CD4-positive, alpha-beta T cell (primary cell): ENCODE data around the gene IGSF10. TPM values are rescaled to one million over a fixed set of nuclear protein-coding genes. Genes with fewer than 3 reads are reported as not detected.

ENCODE experiments used
- ATAC-seq: fragments of 200-7000 bp; cut with Tn5 transposase; one replicate; pipeline ENCODE4 v1.10.0; 2022; ENCODE audit warnings: mild to moderate bottlenecking; ENCODE audit not compliant: poor library complexity
- CTCF ChIA-PET: fragments of 350-600 bp; sonication (Branson Sonifier 250); formaldehyde crosslinking; loops from one replicate; lab custom pipeline; 2021; ENCODE audit warnings: antibody characterized with exemption, inconsistent platforms; lab: Charles Lee
- POLR2A ChIA-PET: fragments of 350-600 bp; sonication (Branson Sonifier 250); formaldehyde crosslinking; loops from one replicate; lab custom pipeline; 2021; ENCODE audit warnings: antibody characterized with exemption, inconsistent platforms; lab: Charles Lee
- DNase-seq, 14 experiments: peaks; one replicate each; pipeline ENCODE4 v3.0.0-alpha.2; 2013 to 2020; ENCODE audit warnings: mixed read lengths in 2 of 14
- H3K27ac ChIP-seq, 2 donors: one replicate each; pipeline versions ENCODE4 v1.5.1 to v1.7.0; 2013; ENCODE audit warnings: low read length in 2 of 2, low read depth in 1 of 2, mild to moderate bottlenecking in 1 of 2
- H3K27me3 ChIP-seq, 2 experiments: 1 replicate in 1 of 2; 2 replicates in 1 of 2; pipeline versions ENCODE4 v1.6.1 to v1.7.0; 2013; ENCODE audit warnings: low read length in 2 of 2, control low read depth in 1 of 2, mild to moderate bottlenecking in 1 of 2, moderate library complexity in 1 of 2; ENCODE audit not compliant: insufficient read depth in 2 of 2, control insufficient read depth in 1 of 2
- H3K36me3 ChIP-seq: one replicate; pipeline ENCODE4 v1.6.1; 2013; ENCODE audit warnings: low read length, control low read depth; ENCODE audit not compliant: insufficient read depth
- H3K4me1 ChIP-seq: one replicate; pipeline ENCODE4 v1.6.1; 2013; ENCODE audit warnings: low read length, control low read depth; ENCODE audit not compliant: insufficient read depth
- H3K4me3 ChIP-seq: one replicate; pipeline ENCODE4 v1.5.1; 2013; ENCODE audit warnings: mild to moderate bottlenecking, low read length, moderate library complexity
- H3K9me3 ChIP-seq, 2 experiments: 1 replicate in 1 of 2; 2 replicates in 1 of 2; pipeline versions ENCODE4 v1.6.1 to v1.7.0; 2013; ENCODE audit warnings: low read length in 2 of 2, mild to moderate bottlenecking in 2 of 2, control low read depth in 1 of 2, moderate library complexity in 1 of 2; ENCODE audit not compliant: control insufficient read depth in 1 of 2, insufficient read depth in 1 of 2
- H3K27ac Mint-ChIP-seq: one replicate; pipeline ENCODE4 v1.8.0; 2020; ENCODE audit warnings: mixed read lengths
- H3K27me3 Mint-ChIP-seq: one replicate; pipeline ENCODE4 v1.8.0; 2021; ENCODE audit warnings: mixed read lengths
- H3K36me3 Mint-ChIP-seq: one replicate; pipeline ENCODE4 v1.8.0; 2021; ENCODE audit warnings: low read depth, mixed read lengths
- H3K4me1 Mint-ChIP-seq: one replicate; pipeline ENCODE4 v1.8.0; 2021; ENCODE audit warnings: low read depth, mixed read lengths
- H3K4me3 Mint-ChIP-seq: one replicate; pipeline ENCODE4 v1.8.0; 2020; ENCODE audit warnings: mild to moderate bottlenecking, mixed read lengths
- H3K9me3 Mint-ChIP-seq: one replicate; pipeline ENCODE4 v1.8.0; 2020; ENCODE audit warnings: mixed read lengths
- intact Hi-C, 2 experiments: fragments of 100-400 bp; cut with DNase I in 1 of 2; cut with micrococcal nuclease in 1 of 2; formaldehyde crosslinking; loops; one replicate each; pipeline versions ENCODE4 v1.15.1 to v1.9.0; 2023 to 2025; cut with DNase I, micrococcal nuclease
- total RNA-seq, 174 experiments: library from RNA in 2 of 174; stranded (reverse) in 2 of 174; gene quantifications; one replicate each; pipeline ENCODE4 v1.2.3 and lab custom pipeline; 2021 to 2026
- TF ChIP-seq, protein P1 (sequence below): fragments of 200-600 bp; IDR thresholded peaks from one replicate; pipeline ENCODE4 v1.8.0; 2022; ENCODE audit warnings: antibody characterized with exemption, mild to moderate bottlenecking

The IGSF10 gene
- total RNA-seq, 2 experiments from 2014 or later, result not detected

DNA sequence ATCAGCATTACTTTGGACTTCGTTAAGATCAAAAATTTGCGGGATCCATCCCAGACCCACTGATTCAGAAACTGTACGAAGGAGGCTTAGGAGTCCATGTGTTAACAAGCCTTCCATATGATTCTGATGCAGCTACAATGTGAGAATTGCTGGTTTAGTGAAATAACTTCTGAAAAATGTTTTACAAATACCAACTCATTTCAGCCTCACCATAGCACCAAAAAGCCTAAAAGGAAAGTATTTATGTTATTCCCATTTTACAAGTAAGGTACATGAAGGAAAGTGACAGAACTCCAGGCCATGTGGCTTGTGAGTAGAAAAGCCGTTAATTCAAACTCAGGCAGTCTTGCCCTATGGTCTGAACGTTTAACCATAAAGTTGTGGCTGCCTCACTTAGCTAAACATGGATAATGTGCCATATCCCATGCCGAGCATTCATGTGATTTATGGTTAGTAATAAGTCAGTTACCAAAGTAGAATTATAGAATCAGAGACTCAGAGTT is 1.5 kb upstream of the IGSF10 start:
- H3K4me3 Mint-ChIP-seq, result no peak overlapping the region
- peaks cover 4% of the 10 kb centered on the region for H3K4me1 Mint-ChIP-seq
- DNase-seq (no peak), ATAC-seq (no peak)
- H3K27me3 Mint-ChIP-seq, result peaks cover 36% of the 10 kb centered on the region
- Histone ChIP-seq H3K36me3 (no peaks in the 10 kb centered on the region), H3K27me3 (peaks cover 14 to 30% of the 10 kb centered on the region in 2 experiments), H3K9me3 (no peaks in the 10 kb centered on the region), H3K27ac (no peak overlapping the region), H3K4me1 (no peaks in the 10 kb centered on the region), H3K4me3 (no peak overlapping the region)
- ChIA-PET CTCF (interaction anchor here (1.1 kb wide), 1 partner anchor 12 kb away, joined by 4 read pairs; no protein-coding TSS in a partner anchor), POLR2A (no interaction called here)
- no peak overlapping the region for H3K27ac Mint-ChIP-seq
- H3K36me3 Mint-ChIP-seq, result no peaks in the 10 kb centered on the region
- intact Hi-C loops, result loop anchor here in 1 of 2 experiments (10.0 kb wide), 1 partner anchor 372 kb away; no protein-coding TSS in a partner anchor
- H3K9me3 Mint-ChIP-seq, result no peaks in the 10 kb centered on the region
- TF ChIP-seq, protein P1, sequence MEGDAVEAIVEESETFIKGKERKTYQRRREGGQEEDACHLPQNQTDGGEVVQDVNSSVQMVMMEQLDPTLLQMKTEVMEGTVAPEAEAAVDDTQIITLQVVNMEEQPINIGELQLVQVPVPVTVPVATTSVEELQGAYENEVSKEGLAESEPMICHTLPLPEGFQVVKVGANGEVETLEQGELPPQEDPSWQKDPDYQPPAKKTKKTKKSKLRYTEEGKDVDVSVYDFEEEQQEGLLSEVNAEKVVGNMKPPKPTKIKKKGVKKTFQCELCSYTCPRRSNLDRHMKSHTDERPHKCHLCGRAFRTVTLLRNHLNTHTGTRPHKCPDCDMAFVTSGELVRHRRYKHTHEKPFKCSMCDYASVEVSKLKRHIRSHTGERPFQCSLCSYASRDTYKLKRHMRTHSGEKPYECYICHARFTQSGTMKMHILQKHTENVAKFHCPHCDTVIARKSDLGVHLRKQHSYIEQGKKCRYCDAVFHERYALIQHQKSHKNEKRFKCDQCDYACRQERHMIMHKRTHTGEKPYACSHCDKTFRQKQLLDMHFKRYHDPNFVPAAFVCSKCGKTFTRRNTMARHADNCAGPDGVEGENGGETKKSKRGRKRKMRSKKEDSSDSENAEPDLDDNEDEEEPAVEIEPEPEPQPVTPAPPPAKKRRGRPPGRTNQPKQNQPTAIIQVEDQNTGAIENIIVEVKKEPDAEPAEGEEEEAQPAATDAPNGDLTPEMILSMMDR, result no peak

DNA sequence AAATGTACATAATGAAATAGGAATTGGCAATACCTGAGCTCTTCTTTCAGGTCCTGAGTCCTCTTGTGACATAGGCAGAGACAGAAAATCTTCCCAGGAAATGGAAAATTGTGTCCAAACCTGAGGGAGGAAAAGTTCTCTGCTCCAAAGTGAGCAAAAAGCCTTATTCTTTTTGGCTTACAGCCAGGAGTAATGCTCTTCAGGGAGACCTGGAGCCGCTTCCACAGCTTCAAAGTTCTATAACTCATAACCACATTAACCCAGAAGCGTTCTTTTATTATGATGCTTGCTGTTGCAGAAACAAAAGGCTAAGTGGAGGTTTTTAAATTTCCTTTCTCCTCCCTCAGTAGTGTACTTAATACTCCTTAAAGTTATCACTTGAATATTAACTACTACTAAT is 633 bp downstream of the IGSF10 start:
- Histone ChIP-seq H3K4me3 (no peak overlapping the region), H3K27me3 (peaks cover 14 to 30% of the 10 kb centered on the region in 2 experiments), H3K27ac (no peak overlapping the region), H3K4me1 (no peaks in the 10 kb centered on the region), H3K9me3 (no peaks in the 10 kb centered on the region), H3K36me3 (no peaks in the 10 kb centered on the region)
- no peaks in the 10 kb centered on the region for H3K9me3 Mint-ChIP-seq
- ChIA-PET POLR2A (no interaction called here), CTCF (interaction anchor here (1.6 kb wide), 1 partner anchor 8 kb away, joined by 7 read pairs; no protein-coding TSS in a partner anchor)
- H3K4me3 Mint-ChIP-seq, result peak overlapping the region; percentile 35
- peaks cover 42% of the 10 kb centered on the region for H3K27me3 Mint-ChIP-seq
- no peaks in the 10 kb centered on the region for H3K36me3 Mint-ChIP-seq
- no peak for DNase-seq
- intact Hi-C loops, result loop anchor here in 1 of 2 experiments (10.0 kb wide), 1 partner anchor 375 kb away; no protein-coding TSS in a partner anchor
- no peak overlapping the region for H3K27ac Mint-ChIP-seq
- peaks cover 4% of the 10 kb centered on the region for H3K4me1 Mint-ChIP-seq
- ATAC-seq, result no peak
- TF ChIP-seq, protein P1, result no peak

DNA sequence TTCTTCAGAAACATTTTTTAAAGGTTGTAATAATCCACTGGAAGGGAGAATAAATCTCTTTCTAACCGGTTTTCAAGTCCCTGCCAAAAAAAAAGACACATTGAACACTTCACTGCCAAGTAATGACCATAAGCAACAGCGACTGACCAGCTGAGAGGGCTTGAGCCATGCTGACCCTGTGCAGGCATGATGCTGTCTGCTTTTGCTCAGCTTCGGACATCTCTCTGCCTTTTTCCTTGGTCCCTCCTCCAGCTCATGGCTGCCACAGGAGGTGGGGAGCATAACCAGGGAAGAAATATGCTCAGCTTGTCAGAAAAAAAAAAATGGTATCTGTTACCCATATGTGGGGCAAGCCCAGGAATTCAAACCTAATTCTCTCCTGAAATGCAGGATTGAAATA is 1.5 kb downstream of the IGSF10 start:
- H3K27me3 Mint-ChIP-seq, result peaks cover 38% of the 10 kb centered on the region

More for the DNA sequence above, 1.5 kb downstream of the IGSF10 start:
- Mint-ChIP-seq H3K4me1 (peaks cover 4% of the 10 kb centered on the region), H3K9me3 (no peaks in the 10 kb centered on the region), H3K36me3 (no peaks in the 10 kb centered on the region), H3K27ac (no peak overlapping the region), H3K4me3 (no peak overlapping the region)
- POLR2A ChIA-PET, result no interaction called here
- H3K9me3 ChIP-seq, result no peaks in the 10 kb centered on the region
- TF ChIP-seq, protein P1, result no peak
- H3K27me3 ChIP-seq, result peaks cover 14 to 30% of the 10 kb centered on the region in 2 experiments
- ATAC-seq (no peak), DNase-seq (no peak)
- no peaks in the 10 kb centered on the region for H3K36me3 ChIP-seq
- H3K4me1 ChIP-seq, result no peaks in the 10 kb centered on the region
- intact Hi-C loops, result no loop called here
- H3K27ac ChIP-seq, result no peak overlapping the region
- H3K4me3 ChIP-seq, result no peak overlapping the region
- CTCF ChIA-PET, result interaction anchor here (1.6 kb wide), 1 partner anchor 9 kb away, joined by 7 read pairs; no protein-coding TSS in a partner anchor
